WTC11 (cell line): ENCODE data around the gene GEMIN5. TPM values are rescaled to one million over a fixed set of nuclear protein-coding genes. Genes with fewer than 3 reads are reported as not detected.

Source experiments
- ATAC-seq: fragments of 200-7000 bp; cut with Tn5 transposase; 2 replicates; pipeline ENCODE4 v1.10.0; 2021; ENCODE audit warnings: mild to moderate bottlenecking, moderate library complexity
- CTCF ChIA-PET: fragments of 300-600 bp; sonication (Branson Sonifier 250); formaldehyde crosslinking; loops from one replicate; lab custom pipeline; 2021; ENCODE audit warnings: antibody characterized with exemption; lab: Charles Lee
- POLR2A ChIA-PET: fragments of 350-600 bp; sonication (Branson Sonifier 250); formaldehyde crosslinking; loops from one replicate; lab custom pipeline; 2021; ENCODE audit warnings: antibody characterized with exemption; lab: Charles Lee
- DNase-seq: peaks from one replicate; pipeline ENCODE4 v3.0.0; 2021; ENCODE audit warnings: low spot score
- H3K27ac Mint-ChIP-seq: 2 replicates; pipeline ENCODE4 v1.8.0; 2021; ENCODE audit warnings: mixed read lengths
- H3K27me3 Mint-ChIP-seq: 2 replicates; pipeline ENCODE4 v1.8.0; 2021; ENCODE audit warnings: low read depth, mild to moderate bottlenecking, moderate library complexity, mixed read lengths
- H3K36me3 Mint-ChIP-seq: 2 replicates; pipeline ENCODE4 v1.8.0; 2021; ENCODE audit warnings: mixed read lengths
- H3K4me1 Mint-ChIP-seq: 2 replicates; pipeline ENCODE4 v1.8.0; 2022; ENCODE audit warnings: mixed read lengths
- H3K4me3 Mint-ChIP-seq: 2 replicates; pipeline ENCODE4 v1.8.0; 2021; ENCODE audit warnings: mild to moderate bottlenecking, moderate library complexity, mixed read lengths
- H3K9me3 Mint-ChIP-seq: 2 replicates; pipeline ENCODE4 v1.8.0; 2021; ENCODE audit warnings: mixed read lengths
- ATF3 ChIP-seq: sonication (generic); formaldehyde crosslinking; conservative IDR thresholded peaks from 2 replicates; pipeline ENCODE4 v1.8.1; 2022; ENCODE audit warnings: mild to moderate bottlenecking, missing genetic modification reagents
- CDX4 ChIP-seq: fragments of 250-450 bp; sonication (Bioruptor Pico); IDR thresholded peaks from 2 replicates; pipeline ENCODE4 v1.9.0; 2021; ENCODE audit warnings: moderate library complexity, mild to moderate bottlenecking, inconsistent platforms, borderline replicate concordance
- E2F4 ChIP-seq: sonication (generic); formaldehyde crosslinking; IDR thresholded peaks from 2 replicates; pipeline ENCODE4 v1.8.1; 2022; ENCODE audit warnings: low read depth, mild to moderate bottlenecking, moderate library complexity, missing genetic modification reagents, borderline replicate concordance
- ELF4 ChIP-seq: sonication (generic); formaldehyde crosslinking; IDR thresholded peaks from 2 replicates; pipeline ENCODE4 v1.8.1; 2022; ENCODE audit warnings: low read depth, mild to moderate bottlenecking, moderate library complexity, missing genetic modification reagents
- EMX1 ChIP-seq: fragments of 250-450 bp; sonication (Bioruptor Pico); IDR thresholded peaks from 2 replicates; pipeline ENCODE4 v1.8.0; 2021; ENCODE audit warnings: mild to moderate bottlenecking
- JUN ChIP-seq: sonication (generic); formaldehyde crosslinking; IDR thresholded peaks from 2 replicates; pipeline ENCODE4 v1.8.0; 2023; ENCODE audit warnings: mild to moderate bottlenecking, missing genetic modification reagents
- MAX ChIP-seq: sonication (generic); formaldehyde crosslinking; IDR thresholded peaks from 2 replicates; pipeline ENCODE4 v1.8.0; 2022; ENCODE audit warnings: mild to moderate bottlenecking, missing genetic modification reagents
- MXD4 ChIP-seq: fragments of 250-450 bp; sonication (Bioruptor Pico); IDR thresholded peaks from 2 replicates; pipeline ENCODE4 v1.8.0; 2021; ENCODE audit warnings: mild to moderate bottlenecking, moderate library complexity, borderline replicate concordance
- NFYB ChIP-seq: sonication (generic); formaldehyde crosslinking; conservative IDR thresholded peaks from 2 replicates; pipeline ENCODE4 v1.8.0; 2022; ENCODE audit warnings: low read depth, missing genetic modification reagents
- NR2C2 ChIP-seq: sonication (generic); formaldehyde crosslinking; IDR thresholded peaks from 2 replicates; pipeline ENCODE4 v1.8.0; 2022; ENCODE audit warnings: mild to moderate bottlenecking, missing genetic modification reagents
- OVOL2 ChIP-seq: fragments of 250-450 bp; sonication (Bioruptor Pico); IDR thresholded peaks from 2 replicates; pipeline ENCODE4 v1.9.0; 2021; ENCODE audit warnings: mild to moderate bottlenecking, borderline replicate concordance
- RORB ChIP-seq: fragments of 250-450 bp; sonication (Bioruptor Pico); IDR thresholded peaks from 2 replicates; pipeline ENCODE4 v1.9.0; 2021; ENCODE audit warnings: mild to moderate bottlenecking
- STAT6 ChIP-seq: sonication (generic); formaldehyde crosslinking; conservative IDR thresholded peaks from 2 replicates; pipeline ENCODE4 v1.8.1; 2023; ENCODE audit warnings: mild to moderate bottlenecking, low read depth, missing genetic modification reagents, moderate library complexity
- USF2 ChIP-seq: sonication (generic); formaldehyde crosslinking; IDR thresholded peaks from 2 replicates; pipeline ENCODE4 v1.8.1; 2023; ENCODE audit warnings: mild to moderate bottlenecking, missing genetic modification reagents, moderate library complexity
- ZBTB21 ChIP-seq: sonication (generic); formaldehyde crosslinking; IDR thresholded peaks from 2 replicates; pipeline ENCODE4 v1.8.1; 2023; ENCODE audit warnings: mild to moderate bottlenecking, missing genetic modification reagents, borderline replicate concordance
- ZNF121 ChIP-seq: sonication (generic); formaldehyde crosslinking; IDR thresholded peaks from 2 replicates; pipeline ENCODE4 v1.8.0; 2023; ENCODE audit warnings: missing genetic modification reagents
- ZNF263 ChIP-seq: sonication (generic); formaldehyde crosslinking; IDR thresholded peaks from 2 replicates; pipeline ENCODE4 v1.8.1; 2022; ENCODE audit warnings: low read depth, mild to moderate bottlenecking, moderate library complexity, missing genetic modification reagents
- ZNF396 ChIP-seq: fragments of 250-450 bp; sonication (Bioruptor Pico); IDR thresholded peaks from 2 replicates; pipeline ENCODE4 v1.8.0; 2021; ENCODE audit warnings: mild to moderate bottlenecking, moderate library complexity, borderline replicate concordance
- total RNA-seq: library from RNA; stranded (reverse); gene quantifications from 3 replicates; pipeline ENCODE4 v1.2.3, GENCODE V29; 2021

GEMIN5 gene
- total RNA-seq, 1 experiment from 2014 or later = 34.8 TPM

GRCh38 chr5:154900066-154900465 lies 37.9 kb downstream of the GEMIN5 start (continued):
- TF ChIP-seq USF2 = no peak
- no peak for TF ChIP-seq ZBTB21 (CRISPR knock-in tag)
- no peak for TF ChIP-seq ATF3 (CRISPR knock-in tag)
- no peak for TF ChIP-seq STAT6

GRCh38 chr5:154899151-154899816 lies 38.7 kb downstream of the GEMIN5 start:
- H3K27me3 Mint-ChIP-seq = no peaks in the 10 kb centered on the region
- no peaks in the 10 kb centered on the region for H3K4me1 Mint-ChIP-seq
- H3K27ac Mint-ChIP-seq = no peak overlapping the region
- peaks cover 82% of the 10 kb centered on the region for H3K36me3 Mint-ChIP-seq
- TF ChIP-seq EMX1 (CRISPR knock-in tag) (no peak), ZNF121 (CRISPR knock-in tag) (no peak), ZNF396 (no peak), NR2C2 (CRISPR knock-in tag) (no peak), MAX (CRISPR knock-in tag) (no peak), STAT6 (no peak), JUN (no peak), E2F4 (CRISPR knock-in tag) (no peak), ZNF263 (no peak), ATF3 (CRISPR knock-in tag) (no peak), CDX4 (CRISPR knock-in tag) (no peak), NFYB (CRISPR knock-in tag) (no peak), MXD4 (no peak), OVOL2 (CRISPR knock-in tag) (no peak), RORB (CRISPR knock-in tag) (no peak), ELF4 (CRISPR knock-in tag) (no peak)
- ATAC-seq (no peak), DNase-seq (no peak)
- CTCF ChIA-PET = no interaction called here
- POLR2A ChIA-PET = no interaction called here
- H3K9me3 Mint-ChIP-seq = no peaks in the 10 kb centered on the region
- no peak overlapping the region for H3K4me3 Mint-ChIP-seq
